ENCODE results near the gene ZFP28.

ZFP28 gene

DNA sequence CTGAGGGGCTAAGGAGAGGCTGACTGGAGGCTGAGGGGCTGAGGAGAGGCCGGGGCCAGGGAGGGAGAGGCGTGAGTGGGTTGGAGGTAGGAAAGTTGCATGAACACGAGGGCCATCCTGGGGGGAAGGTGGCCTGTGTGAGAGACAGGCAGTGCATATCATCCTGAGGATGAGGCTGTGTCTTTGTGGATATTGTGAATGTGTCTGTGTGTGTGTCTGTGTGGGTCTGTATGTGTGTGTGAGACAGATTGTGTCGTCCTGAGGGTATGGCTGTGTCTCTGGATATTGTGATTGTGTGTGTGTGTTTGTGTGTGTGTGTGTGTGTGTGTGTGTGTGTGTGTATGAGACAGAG lies 56.8 kb downstream of the ZFP28 start:
- in situ Hi-C loops (cut with MboI; ENCODE audit: low sequenced_read_pairs): no loop called here

DNA sequence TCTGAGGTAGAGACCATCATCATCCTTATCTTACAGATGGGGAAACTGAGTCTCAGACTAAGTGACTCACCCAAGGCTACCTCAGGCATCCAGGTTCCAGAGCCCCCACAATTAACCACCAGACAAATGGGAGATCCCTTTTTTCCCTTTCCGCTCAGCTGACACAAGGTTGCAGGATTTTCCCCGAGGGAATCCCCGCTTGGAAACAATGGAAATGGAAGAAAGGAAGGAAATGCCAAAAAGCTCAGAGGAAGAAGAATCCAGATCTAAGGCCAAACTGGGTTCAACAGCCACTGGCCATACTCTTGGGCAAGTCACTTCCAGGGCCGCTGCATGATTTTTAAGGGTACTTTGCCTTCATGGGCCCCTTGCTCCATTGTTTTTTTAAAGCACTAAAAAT lies 57.9 kb downstream of the ZFP28 start:
- in situ Hi-C loops (cut with MboI; ENCODE audit: low sequenced_read_pairs): no loop called here

DNA sequence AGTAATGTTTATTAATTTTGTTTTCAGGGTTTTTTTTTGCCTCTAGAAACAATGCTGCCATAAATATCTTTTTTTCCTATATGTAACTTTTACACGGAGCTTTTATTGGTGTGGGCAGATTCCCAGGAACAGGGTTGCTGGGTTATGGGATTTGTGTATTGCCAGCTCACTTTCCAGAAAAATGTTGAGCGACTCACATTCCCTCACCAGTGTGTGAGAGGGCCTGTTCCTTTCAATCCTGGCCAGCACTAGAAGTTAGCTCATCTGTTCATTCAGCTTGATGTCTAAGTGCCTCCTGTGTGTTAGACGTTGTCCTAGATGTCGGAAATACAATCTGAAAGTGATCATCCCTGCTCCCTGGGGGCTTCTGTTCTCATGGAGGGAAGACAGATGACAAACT lies 58.9 kb downstream of the ZFP28 start:
- in situ Hi-C loops (cut with MboI; ENCODE audit: low sequenced_read_pairs): no loop called here

DNA sequence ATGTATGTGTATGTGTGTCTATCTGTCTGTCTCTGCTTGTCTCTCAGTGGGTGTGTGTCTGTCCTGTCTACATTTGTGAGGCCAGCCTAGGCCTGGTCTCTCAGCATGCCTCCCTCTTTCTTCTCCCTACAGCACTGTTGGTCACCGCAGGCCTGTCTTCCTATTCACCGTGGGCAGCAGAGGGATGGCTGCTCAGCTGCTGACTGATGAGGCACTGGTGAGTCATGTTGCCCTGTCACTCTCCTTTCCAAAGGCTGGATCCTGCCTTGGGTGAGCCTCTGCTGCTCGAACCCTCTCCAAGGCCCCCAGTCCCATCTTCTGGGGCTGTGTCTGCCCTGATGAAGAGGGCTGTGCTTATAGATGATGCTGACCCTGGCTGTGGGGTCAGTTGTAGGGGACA lies 62.6 kb downstream of the ZFP28 start:
- in situ Hi-C loops (cut with MboI; ENCODE audit: low sequenced_read_pairs): no loop called here

DNA sequence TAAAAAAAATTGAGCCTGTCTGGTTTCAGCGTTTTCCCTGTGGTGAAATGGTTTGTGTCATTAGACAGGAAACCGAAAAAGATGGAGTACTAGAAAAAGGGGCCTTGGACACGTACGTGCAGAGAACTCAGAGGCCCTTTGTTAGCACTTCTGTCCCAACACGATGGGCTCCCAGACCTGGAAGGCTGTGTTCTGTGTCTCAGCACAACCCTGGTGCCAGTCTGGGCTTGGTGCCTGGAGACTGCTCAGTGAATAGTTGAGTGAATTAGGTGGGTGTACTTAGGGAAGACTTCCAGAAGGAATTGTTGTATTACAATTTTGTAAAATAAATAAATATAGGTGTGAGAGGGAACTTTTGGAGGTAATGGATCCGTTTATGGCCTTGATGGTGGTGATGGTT lies 65.1 kb downstream of the ZFP28 start:
- in situ Hi-C loops (cut with MboI; ENCODE audit: low sequenced_read_pairs): no loop called here

Data from hTERT RPE-1 (cell line).